BLaER1 (cell line): ENCODE data around the gene PYDC1.

Source experiments
- H3K27ac ChIP-seq: shearing (Covaris generic); formaldehyde crosslinking; 2 replicates; pipeline ENCODE4 v1.8.1; 2022
- H3K27me3 ChIP-seq: shearing (Covaris generic); formaldehyde crosslinking; 2 replicates; pipeline ENCODE4 v1.8.1; 2022
- H3K36me3 ChIP-seq: shearing (Covaris generic); formaldehyde crosslinking; 2 replicates; pipeline ENCODE4 v1.8.1; 2022
- H3K4me1 ChIP-seq: shearing (Covaris generic); formaldehyde crosslinking; 2 replicates; pipeline ENCODE4 v1.8.1; 2022
- H3K4me2 ChIP-seq: shearing (Covaris generic); formaldehyde crosslinking; 2 replicates; pipeline ENCODE4 v1.8.1; 2022
- H3K4me3 ChIP-seq: shearing (Covaris generic); formaldehyde crosslinking; 2 replicates; pipeline ENCODE4 v1.8.1; 2022
- H3K9ac ChIP-seq: shearing (Covaris generic); formaldehyde crosslinking; 2 replicates; pipeline ENCODE4 v1.8.1; 2022
- H3K9me3 ChIP-seq: shearing (Covaris generic); formaldehyde crosslinking; 2 replicates; pipeline ENCODE4 v1.8.1; 2022
- H4K20me1 ChIP-seq: shearing (Covaris generic); formaldehyde crosslinking; 2 replicates; pipeline ENCODE4 v1.8.1; 2022
- Cebpa-rat ChIP-seq: shearing (Covaris generic); IDR thresholded peaks from 2 replicates; pipeline ENCODE4 v1.8.1; 2022

Gene PYDC1

GRCh38 chr16:31223044-31223443 is 6.1 kb upstream of the PYDC1 start:
- TF ChIP-seq Cebpa-rat: no peak
- no peak overlapping the region for H3K27ac ChIP-seq
- no peak overlapping the region for H3K9ac ChIP-seq

GRCh38 chr16:31221357-31222160 is 4.6 kb upstream of the PYDC1 start:
- peaks cover 7% of the 10 kb centered on the region for H3K4me1 ChIP-seq
- TF ChIP-seq Cebpa-rat: no peak
- H3K36me3 ChIP-seq: no peaks in the 10 kb centered on the region; the same call in 1 of the 2 replicates
- no peak overlapping the region for H3K9ac ChIP-seq
- H3K27ac ChIP-seq: no peak overlapping the region
- H3K27me3 ChIP-seq: peaks cover 23% of the 10 kb centered on the region
- no peaks in the 10 kb centered on the region for H3K9me3 ChIP-seq
- H3K4me2 ChIP-seq: no peak overlapping the region
- no peak overlapping the region for H3K4me3 ChIP-seq
- H4K20me1 ChIP-seq: peaks cover 6% of the 10 kb centered on the region

More at GRCh38 chr16:31223044-31223443, 6.1 kb upstream of the PYDC1 start:
- Histone ChIP-seq H3K36me3 (no peaks in the 10 kb centered on the region; the same call in 1 of the 2 replicates), H3K4me1 (no peaks in the 10 kb centered on the region), H3K4me3 (no peak overlapping the region), H4K20me1 (no peaks in the 10 kb centered on the region), H3K9me3 (no peaks in the 10 kb centered on the region), H3K4me2 (no peak overlapping the region), H3K27me3 (peaks cover 8% of the 10 kb centered on the region; the same call in 1 of the 2 replicates)

GRCh38 chr16:31219154-31219741 is 2.3 kb upstream of the PYDC1 start:
- no peak overlapping the region for H3K4me3 ChIP-seq
- no peak overlapping the region for H3K4me2 ChIP-seq
- peaks cover 46% of the 10 kb centered on the region for H3K27me3 ChIP-seq
- H3K4me1 ChIP-seq: peaks cover 30% of the 10 kb centered on the region
- TF ChIP-seq Cebpa-rat: no peak
- no peak overlapping the region for H3K9ac ChIP-seq
- no peak overlapping the region for H3K27ac ChIP-seq
- H4K20me1 ChIP-seq: peaks cover 18% of the 10 kb centered on the region
- H3K36me3 ChIP-seq: no peaks in the 10 kb centered on the region; the same call in 1 of the 2 replicates
- no peaks in the 10 kb centered on the region for H3K9me3 ChIP-seq

- H3K4me3 ChIP-seq: no peak overlapping the region
- H3K4me2 ChIP-seq: peak overlapping the region; percentile 91
- H3K4me1 ChIP-seq: peaks cover 43% of the 10 kb centered on the region
- H3K27me3 ChIP-seq: peaks cover 47% of the 10 kb centered on the region
- no peaks in the 10 kb centered on the region for H3K9me3 ChIP-seq
- H3K36me3 ChIP-seq: no peaks in the 10 kb centered on the region
- no peak overlapping the region for H3K27ac ChIP-seq
- H4K20me1 ChIP-seq: peaks cover 18% of the 10 kb centered on the region
- TF ChIP-seq Cebpa-rat: no peak
- no peak overlapping the region for H3K9ac ChIP-seq
These were observed 198 bp upstream of the PYDC1 start for GRCh38 chr16:31217136-31217530.

- H3K9ac ChIP-seq: peak overlapping the region; percentile 71; the same call in 1 of the 2 replicates
- H3K36me3 ChIP-seq: no peaks in the 10 kb centered on the region
- H3K27ac ChIP-seq: no peak overlapping the region; the same call in 1 of the 2 replicates
- peaks cover 52% of the 10 kb centered on the region for H3K4me1 ChIP-seq
- peak overlapping the region; percentile 64 for H3K4me3 ChIP-seq
- H3K27me3 ChIP-seq: peaks cover 40% of the 10 kb centered on the region
- H3K4me2 ChIP-seq: peak overlapping the region; percentile 91
- TF ChIP-seq Cebpa-rat: no peak
- peaks cover 18% of the 10 kb centered on the region for H4K20me1 ChIP-seq
- H3K9me3 ChIP-seq: no peaks in the 10 kb centered on the region
These were observed 1.4 kb downstream of the PYDC1 start for GRCh38 chr16:31215287-31216162.

GRCh38 chr16:31214708-31215286 is 2.1 kb downstream of the PYDC1 start:
- H3K9me3 ChIP-seq: no peaks in the 10 kb centered on the region
- peaks cover 40% of the 10 kb centered on the region for H3K27me3 ChIP-seq
- H3K27ac ChIP-seq: peak overlapping the region; percentile 76
- H3K4me3 ChIP-seq: peak overlapping the region; percentile 64
- peak overlapping the region; percentile 71 for H3K9ac ChIP-seq
- H3K36me3 ChIP-seq: no peaks in the 10 kb centered on the region
- H3K4me2 ChIP-seq: peak overlapping the region; percentile 91
- peaks cover 52% of the 10 kb centered on the region for H3K4me1 ChIP-seq
- peaks cover 18% of the 10 kb centered on the region for H4K20me1 ChIP-seq
- no peak for TF ChIP-seq Cebpa-rat

GRCh38 chr16:31213877-31214707 is 2.8 kb downstream of the PYDC1 start, which contains the start of gene TRIM72:
Gene TRIM72 (plus strand): TSS chr16:31214119. CDS start chr16:31214739, 620 bp downstream.
- TF ChIP-seq Cebpa-rat: no peak
- peak within 1 kb of the TSS; percentile 91 for H3K4me2 ChIP-seq
- peak within 1 kb of the TSS; percentile 76 for H3K27ac ChIP-seq
- H3K4me3 ChIP-seq: peak within 1 kb of the TSS; percentile 64
- H4K20me1 ChIP-seq: peaks cover 18% of the 10 kb centered on the region
- H3K4me1 ChIP-seq: peaks cover 52% of the 10 kb centered on the region
- no peaks in the 10 kb centered on the region for H3K9me3 ChIP-seq
- H3K9ac ChIP-seq: peak within 1 kb of the TSS; percentile 71
- peaks cover 40% of the 10 kb centered on the region for H3K27me3 ChIP-seq
- no peaks in the 10 kb centered on the region for H3K36me3 ChIP-seq

GRCh38 chr16:31213342-31213741 is 3.6 kb downstream of the PYDC1 start:
- Histone ChIP-seq H3K4me1 (peaks cover 52% of the 10 kb centered on the region), H3K27me3 (peaks cover 40% of the 10 kb centered on the region), H3K27ac (peak overlapping the region; percentile 76), H3K4me3 (peak overlapping the region; percentile 64; the same call in 1 of the 2 replicates), H3K4me2 (peak overlapping the region; percentile 91), H4K20me1 (peaks cover 18% of the 10 kb centered on the region), H3K36me3 (no peaks in the 10 kb centered on the region), H3K9me3 (no peaks in the 10 kb centered on the region), H3K9ac (peak overlapping the region; percentile 71)
- no peak for TF ChIP-seq Cebpa-rat
